HG03095 (cell line): ENCODE data around the gene KCNJ18.
"Not testable (repeated sequence)": the region's sequence is repeated elsewhere in the genome, so short reads cannot be mapped to it uniquely, and the experiment has no call there.

Experiments
- ATAC-seq: cut with Tn5 transposase; IDR thresholded peaks from one replicate; pipeline ENCODE4 v1.9.1; 2021; ENCODE audit warnings: moderate library complexity; ENCODE audit not compliant: unreplicated experiment

Gene KCNJ18

DNA sequence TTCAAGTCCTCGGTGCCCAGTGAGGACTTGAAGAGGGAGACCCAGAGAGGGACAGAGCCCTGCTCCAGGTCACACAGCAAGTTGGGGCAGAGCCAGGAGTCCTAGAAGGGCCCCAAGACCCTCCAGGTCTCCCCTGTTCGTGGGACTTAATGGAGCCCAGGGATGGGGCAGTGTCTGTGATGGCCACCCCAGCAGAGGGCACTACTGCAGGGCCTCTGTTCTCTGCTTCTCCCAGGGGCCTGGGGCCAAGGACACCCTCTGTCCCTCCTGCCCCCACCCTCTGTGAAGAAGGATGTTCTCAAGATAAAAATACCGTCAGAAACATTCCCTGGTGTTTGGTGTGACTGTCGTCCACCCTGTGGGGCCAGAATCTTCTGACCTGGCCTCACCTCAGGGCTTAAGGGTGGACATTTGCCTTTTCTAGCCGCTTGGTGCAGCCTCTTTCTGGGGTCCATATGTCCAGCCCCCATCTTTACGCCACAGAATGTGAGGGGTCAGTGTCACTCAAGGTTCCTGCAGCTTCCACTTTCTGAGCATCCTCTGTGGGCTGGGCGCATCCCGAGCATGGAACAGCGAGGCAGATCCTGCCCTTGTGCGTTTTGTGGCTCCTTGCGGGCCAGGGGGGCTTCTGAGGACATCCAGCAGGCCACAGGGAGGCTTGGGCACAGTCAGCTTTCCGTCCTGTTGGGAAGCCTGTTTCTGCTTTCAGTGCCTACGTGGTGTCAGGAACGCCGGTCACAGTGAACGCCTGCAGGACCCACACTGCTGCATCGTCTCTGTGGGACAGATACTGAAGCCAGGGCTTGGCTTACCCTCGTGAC lies at the start of gene KCNJ18:
Gene KCNJ18 (plus strand): TSS at position 641 of the 821 bp plus-strand sequence. CDS start 10,264 bp downstream, outside the sequence.
- ATAC-seq = not testable (repeated sequence)

- ATAC-seq = not testable (repeated sequence)
These were observed 44.2 kb upstream of the KCNJ18 start for GRCh38 chr17:21648125-21648524.

DNA sequence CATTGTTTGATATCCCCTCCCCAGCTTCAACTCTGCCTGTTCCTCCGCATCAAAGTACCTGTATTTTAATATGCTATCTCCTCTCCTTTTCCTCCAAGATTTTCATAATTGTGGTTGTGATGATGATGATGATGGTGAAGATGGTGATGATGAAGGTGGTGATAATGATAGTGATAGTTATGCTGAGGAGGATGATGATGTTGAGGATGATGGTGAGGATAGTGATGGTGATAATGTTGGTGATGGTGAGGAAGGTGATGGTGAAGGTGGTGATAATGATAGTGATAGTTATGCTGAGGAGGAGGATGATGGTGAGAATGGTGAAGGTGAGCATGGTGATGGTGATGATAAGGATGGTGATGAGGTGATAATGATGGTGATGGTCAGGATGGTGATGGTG lies 42.3 kb upstream of the KCNJ18 start:
- ATAC-seq = not testable (repeated sequence)

GRCh38 chr17:21652049-21652448 lies 40.3 kb upstream of the KCNJ18 start:
- not testable (repeated sequence) for ATAC-seq

DNA sequence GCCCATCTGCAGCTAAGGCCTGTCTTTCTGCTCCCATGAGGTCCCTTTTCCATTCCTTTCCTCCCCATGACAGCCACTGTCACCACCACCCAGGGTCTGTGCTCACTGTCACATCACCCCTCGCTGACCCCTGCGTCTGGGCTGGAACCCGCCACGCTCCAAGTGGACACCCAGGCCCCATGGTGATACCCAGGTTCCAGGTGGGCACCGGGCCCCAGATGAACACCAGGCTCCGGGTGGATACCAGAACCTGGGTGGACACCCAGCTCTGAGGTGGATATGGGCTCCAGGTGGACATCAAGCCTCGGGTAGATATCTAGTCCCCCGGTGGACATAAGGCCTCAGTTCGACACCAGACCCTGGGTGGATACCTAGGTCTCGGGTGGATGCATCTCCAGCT lies 39.1 kb upstream of the KCNJ18 start:
- not testable (repeated sequence) for ATAC-seq

DNA sequence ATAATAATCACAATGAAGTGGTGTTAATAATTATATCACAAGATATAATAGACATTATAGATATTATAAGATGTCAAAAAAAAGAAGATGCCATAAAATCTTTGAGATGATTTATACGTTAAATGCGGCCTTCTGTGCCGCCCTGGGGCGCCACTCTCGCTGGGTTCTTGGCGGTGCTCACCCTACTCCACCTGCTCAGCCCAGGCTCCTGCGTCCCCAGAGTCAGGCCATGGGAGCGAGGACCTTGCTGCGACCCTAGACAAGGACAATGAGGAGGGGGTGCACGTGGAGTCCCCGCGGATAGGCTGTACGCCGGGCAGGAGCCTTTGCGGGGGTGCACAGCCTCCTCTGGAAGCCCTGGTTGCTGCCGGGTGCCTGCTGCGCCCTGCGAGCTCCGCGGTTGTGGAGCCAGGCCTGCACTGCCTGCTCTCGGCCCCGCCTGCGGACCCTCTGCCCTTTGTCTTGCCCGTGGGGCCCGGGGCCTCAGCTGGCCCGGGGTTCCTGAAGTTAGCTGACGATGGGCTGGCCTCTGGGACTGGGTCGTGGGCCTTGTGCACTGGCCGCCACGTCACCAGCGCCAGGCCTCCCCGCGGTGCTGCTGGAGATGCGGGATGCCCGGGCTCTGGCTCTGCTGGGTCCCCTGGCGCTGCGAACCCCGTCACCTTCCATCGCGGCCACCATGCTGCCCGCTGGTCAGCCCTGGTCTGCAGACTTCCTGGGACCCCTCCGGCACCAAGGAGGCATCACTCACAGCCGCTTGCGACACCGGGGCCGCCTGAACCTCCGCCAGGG lies 35.6 kb upstream of the KCNJ18 start:
- ATAC-seq = not testable (repeated sequence)

DNA sequence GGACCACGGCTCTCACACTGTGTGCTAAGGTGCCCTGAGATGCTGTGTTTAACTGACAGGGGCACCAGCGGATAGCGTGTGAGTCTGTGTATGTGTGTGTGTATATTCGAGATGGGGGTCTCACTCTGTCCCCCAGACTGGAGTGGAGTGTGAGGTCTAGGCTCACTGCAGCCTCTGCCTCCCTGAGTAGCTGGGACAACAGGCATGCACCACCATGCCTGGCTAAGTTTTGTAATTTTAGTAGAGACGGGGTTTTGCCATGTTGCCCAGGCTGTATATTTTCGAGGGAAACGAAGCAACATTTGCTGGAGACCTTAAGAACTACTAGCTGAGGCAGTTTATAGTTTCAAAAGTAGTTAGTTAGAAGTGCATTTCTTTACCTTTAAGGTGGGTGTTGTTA lies 32.7 kb upstream of the KCNJ18 start:
- ATAC-seq = not testable (repeated sequence)

DNA sequence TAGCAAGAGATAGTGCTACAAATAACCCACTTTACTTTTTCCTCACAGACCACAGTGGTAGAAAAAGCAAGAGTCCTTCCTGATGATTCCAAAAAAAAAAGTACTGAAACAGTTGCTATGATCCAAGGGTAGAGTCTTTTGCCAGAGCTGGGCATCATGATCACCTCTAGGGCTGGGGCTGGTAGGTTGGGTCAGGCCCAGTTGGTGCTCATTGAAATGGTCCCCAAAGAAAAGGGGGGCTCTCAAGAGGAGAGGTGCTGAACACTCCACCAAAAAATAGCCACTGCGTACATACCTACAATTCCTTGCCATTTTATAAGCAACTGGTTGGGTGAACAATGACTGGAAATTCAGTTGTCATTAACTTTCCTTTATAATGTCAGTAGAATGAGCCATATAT lies 30.9 kb upstream of the KCNJ18 start:
- not testable (repeated sequence) for ATAC-seq

DNA sequence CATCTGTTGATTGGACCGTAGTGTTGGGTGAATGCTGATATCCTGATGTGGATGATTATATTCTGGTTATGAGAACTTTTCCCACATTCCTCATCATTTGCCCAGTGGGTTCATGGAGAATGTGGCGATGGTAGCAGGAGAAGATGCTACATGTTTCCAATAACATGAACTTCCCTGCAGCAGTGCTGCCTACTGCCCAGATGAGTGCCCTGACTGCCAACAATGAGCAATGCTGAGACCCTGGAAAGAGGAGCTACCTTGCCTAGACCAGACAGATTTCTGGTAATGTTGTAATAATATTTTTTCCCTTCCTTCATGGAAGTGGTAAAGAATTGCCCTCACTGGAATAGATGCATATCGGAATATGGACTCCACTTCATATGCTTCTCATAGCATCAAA lies 29.2 kb upstream of the KCNJ18 start:
- ATAC-seq = not testable (repeated sequence)

DNA sequence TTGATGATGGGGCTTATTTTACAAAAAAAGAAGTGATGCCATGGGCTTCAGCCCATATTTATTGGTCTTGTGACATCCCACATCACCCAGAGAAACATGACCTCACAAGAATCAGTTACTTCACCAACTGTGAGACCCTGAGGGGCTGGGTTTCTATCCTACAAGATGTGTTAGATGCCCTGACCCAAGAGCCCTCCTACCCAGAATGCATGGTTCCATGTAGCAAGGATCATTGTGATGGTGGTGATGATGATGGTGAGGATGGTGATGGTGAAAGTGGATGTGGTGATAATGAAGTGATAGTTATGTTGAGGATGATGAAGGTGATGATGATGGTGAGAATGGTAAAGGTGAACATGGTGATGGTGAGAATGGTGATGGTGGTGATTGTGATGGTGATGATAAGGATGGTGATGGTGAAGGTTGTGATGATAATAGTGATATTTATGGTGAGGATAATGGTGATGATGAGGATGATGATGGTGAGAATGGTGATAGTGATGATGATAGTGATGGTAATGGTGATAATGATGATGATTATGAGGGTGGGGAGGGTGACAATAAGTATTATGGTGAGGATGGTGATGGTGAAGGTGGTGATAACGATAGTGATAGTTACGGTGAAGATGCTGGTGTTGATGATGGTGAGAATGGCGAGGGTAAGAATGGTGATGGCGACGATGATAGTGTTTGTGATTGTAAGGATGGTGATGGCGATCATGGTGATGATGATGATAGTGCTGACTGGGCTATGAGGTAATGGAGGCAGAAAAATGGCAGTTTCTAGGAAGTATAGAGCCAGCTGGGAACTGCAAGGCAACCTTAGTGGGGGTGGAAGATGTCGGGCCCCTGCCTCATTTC lies 28.5 kb upstream of the KCNJ18 start:
- ATAC-seq = not testable (repeated sequence)

DNA sequence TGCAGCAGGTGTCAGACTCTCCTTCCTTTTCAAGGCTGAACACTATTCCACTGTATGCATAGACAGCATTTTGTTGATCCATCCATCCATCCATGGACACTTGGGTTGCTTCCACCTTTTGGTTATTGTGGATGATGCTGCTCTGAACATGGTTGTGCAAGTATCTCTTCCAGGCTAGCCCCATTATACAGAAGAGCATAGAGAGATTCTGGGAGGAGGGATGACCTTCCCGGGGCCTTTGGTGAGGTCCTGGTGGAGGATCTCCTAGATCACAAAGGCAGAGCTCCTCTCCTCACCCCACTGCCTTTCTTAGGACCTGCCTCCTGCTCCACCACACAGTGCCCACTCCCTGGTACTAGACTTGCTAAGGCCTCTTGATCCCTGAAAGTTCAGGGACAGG lies 27.2 kb upstream of the KCNJ18 start:
- ATAC-seq = not testable (repeated sequence)

DNA sequence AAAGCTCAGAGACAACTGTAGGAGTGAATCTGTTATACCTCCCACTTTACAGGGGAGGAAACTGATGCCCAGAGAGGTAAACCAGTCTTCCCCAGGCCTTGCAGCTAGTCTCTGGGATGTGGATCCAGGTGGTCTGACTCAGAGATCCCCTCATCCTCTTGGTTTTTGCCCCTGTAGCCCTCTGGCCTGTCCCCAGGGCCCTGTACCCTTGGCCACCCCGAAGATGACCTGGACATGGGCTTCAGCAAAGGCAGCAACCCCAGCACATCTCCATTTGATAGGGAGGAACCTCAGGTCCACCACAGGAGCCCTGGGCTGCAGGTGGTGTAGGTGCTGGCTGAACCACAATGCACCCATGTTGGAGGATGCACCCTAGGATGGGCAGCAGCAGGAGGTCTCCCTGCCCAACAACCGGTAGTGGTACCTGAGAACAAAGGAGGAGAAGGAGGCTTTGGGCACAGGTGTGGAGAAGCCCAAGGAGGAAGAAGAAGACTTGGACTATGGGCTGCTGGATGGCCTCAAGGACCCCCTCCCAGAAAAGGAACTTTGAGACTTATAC lies 26.3 kb upstream of the KCNJ18 start:
- ATAC-seq = not testable (repeated sequence)

GRCh38 chr17:21666711-21667412 lies 25.5 kb upstream of the KCNJ18 start:
- not testable (repeated sequence) for ATAC-seq

DNA sequence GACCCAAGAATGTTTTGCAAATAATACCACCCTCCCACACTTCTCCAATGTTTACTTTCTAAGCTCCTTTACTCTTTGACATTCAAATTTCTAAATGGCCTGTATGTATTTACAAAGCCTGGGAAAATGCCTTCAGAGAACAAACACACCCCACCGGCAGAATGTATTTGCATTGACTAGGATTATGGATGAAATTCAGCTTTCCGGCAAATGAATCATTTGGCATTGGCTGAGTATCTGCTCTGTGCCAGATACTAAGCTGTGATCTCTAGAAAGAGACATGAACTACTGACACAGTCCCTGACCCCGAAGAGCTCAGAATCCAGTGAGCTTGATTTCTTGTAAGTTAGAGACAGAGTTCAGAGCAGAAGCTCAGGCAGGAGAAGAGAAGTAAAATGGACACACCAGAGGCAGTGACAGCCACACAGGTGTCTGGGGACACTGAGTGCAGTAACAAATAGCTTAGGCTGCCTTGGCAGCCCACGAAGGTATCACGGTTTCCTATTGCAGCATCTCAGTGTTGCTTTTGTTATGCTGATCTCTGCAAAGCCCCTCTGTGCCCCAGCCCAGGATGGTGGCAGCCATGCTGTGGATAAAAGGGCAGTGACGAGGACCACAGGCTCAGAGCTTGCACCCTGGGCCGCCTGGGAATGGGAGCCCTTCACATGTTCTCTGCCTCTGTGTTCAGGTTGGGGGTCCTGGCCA lies 24.8 kb upstream of the KCNJ18 start:
- ATAC-seq = not testable (repeated sequence)

DNA sequence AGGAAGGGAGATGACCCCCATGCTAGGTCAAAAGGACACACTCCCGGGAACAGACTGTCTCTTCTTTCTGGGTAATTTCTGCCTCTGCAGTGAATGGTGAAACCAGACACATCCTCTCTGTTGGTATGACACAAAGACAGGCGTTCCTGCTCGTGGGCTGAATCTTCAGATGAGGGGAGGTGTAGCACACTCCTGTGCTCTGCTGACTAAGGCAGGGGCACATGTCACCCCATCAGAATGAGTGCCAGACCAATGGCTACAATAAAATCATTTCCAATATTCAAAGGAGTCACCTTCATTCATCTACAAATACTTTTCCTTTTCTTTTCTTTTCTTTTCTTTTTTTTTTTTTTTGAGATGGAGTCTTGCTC lies 24.2 kb upstream of the KCNJ18 start:
- not testable (repeated sequence) for ATAC-seq

GRCh38 chr17:21668746-21669508 lies 23.4 kb upstream of the KCNJ18 start:
- ATAC-seq = not testable (repeated sequence)

DNA sequence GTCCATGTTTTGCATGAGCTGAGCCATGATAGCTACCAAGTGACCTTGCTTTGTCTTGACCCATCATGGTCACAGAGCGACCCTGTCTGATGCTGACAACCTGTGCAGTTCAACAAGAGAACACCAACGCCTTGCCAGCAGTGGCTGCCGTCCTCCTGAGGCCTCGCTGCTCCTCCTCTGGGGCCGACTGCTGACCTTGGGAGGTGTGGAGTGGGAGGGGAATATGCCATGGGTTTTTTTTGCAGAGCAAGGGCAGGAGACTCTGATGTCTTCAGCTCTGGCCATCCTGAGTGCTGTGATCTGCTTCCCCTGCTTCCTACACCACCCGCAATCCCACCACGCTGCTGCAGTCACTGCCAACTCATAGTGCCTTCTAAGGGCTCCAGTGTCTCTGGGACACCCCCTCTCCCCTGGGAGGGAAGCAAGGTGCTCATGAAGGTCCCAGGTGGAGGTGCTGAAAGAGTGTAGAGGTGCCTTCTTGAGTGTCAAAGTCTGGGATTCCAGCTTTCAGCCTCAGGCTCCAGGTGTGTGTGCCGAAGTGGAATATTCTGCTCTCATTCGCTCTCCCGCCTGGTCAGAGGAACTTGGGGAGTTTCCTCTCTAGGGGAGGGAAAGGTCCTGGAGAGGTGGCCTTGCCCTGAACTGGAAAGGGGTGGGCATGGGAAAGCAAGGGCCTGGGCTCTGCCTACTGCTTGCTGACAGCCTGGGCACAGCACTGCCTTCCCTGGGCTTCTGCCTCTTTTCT lies 22.5 kb upstream of the KCNJ18 start:
- ATAC-seq = not testable (repeated sequence)
